22Rv1 (cell line): ENCODE measurements around the gene SH3RF3.

Experiments
- ZFX ChIP-seq: fragments of 450-650 bp; IDR thresholded peaks from 2 replicates; pipeline ENCODE4 v1.6.1; 2017; ENCODE audit warnings: antibody characterized with exemption, borderline replicate concordance
- TF ChIP-seq, protein P1 (sequence below): fragments of 450-650 bp; IDR thresholded peaks from 2 replicates; pipeline ENCODE4 v1.5.1; 2017; ENCODE audit warnings: mild to moderate bottlenecking

DNA sequence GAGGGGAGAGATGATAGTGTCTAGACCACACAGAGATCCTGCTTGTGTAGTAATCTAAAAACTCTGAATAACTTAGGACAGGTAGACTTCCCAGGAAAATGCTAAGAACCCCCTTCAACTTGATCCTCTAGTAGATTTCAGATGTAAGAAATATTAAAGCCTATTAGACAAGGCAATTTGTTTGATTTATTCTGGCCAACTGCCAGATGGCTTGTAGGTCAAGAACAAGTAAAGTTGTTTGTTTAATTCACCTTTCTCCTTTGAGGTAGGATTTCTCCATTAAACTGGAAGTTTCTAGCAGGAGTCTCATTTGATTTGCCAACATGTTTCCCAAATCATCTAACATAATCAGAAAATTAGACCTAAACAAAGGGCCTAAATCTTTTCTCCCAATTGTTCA lies 48.6 kb downstream of the SH3RF3 start:
- TF ChIP-seq, protein P1, sequence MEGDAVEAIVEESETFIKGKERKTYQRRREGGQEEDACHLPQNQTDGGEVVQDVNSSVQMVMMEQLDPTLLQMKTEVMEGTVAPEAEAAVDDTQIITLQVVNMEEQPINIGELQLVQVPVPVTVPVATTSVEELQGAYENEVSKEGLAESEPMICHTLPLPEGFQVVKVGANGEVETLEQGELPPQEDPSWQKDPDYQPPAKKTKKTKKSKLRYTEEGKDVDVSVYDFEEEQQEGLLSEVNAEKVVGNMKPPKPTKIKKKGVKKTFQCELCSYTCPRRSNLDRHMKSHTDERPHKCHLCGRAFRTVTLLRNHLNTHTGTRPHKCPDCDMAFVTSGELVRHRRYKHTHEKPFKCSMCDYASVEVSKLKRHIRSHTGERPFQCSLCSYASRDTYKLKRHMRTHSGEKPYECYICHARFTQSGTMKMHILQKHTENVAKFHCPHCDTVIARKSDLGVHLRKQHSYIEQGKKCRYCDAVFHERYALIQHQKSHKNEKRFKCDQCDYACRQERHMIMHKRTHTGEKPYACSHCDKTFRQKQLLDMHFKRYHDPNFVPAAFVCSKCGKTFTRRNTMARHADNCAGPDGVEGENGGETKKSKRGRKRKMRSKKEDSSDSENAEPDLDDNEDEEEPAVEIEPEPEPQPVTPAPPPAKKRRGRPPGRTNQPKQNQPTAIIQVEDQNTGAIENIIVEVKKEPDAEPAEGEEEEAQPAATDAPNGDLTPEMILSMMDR: no peak
- TF ChIP-seq ZFX: no peak
